IMR-90 (cell line): ENCODE data around the gene HCK. TPM values are rescaled to one million over a fixed set of nuclear protein-coding genes. Genes with fewer than 3 reads are reported as not detected.

Experiments
- ATAC-seq: fragments of 200-7000 bp; cut with Tn5 transposase; 2 replicates; pipeline ENCODE4 v1.9.1; 2020; ENCODE audit warnings: low read depth, mild to moderate bottlenecking, moderate library complexity
- BruUV-seq: library from RNA; stranded (reverse); fragments of 400-500 nt; replicated peaks from 2 replicates; lab custom pipeline; 2021; lab: Mats Ljungman, UMichigan
- CTCF ChIA-PET: fragments of 300-600 bp; formaldehyde crosslinking; extraction: SDS; loops from one replicate; lab custom pipeline; 2021; ENCODE audit warnings: antibody characterized with exemption; lab: Yijun Ruan, JAX
- POLR2A ChIA-PET: fragments of 300-600 bp; sonication (Branson Sonifier 250); formaldehyde crosslinking; loops from one replicate; lab custom pipeline; 2022; ENCODE audit warnings: antibody characterized with exemption; ENCODE audit not compliant: unreplicated experiment; lab: Charles Lee
- DNase-seq: peaks from one replicate; pipeline ENCODE4 v3.0.0; 2013
- H2AFZ ChIP-seq: replicated peaks from 2 replicates; pipeline ENCODE3; 2013; ENCODE audit warnings: low read length, mild to moderate bottlenecking; ENCODE audit not compliant: poor library complexity
- H2AK5ac ChIP-seq: 2 replicates; pipeline ENCODE4 v1.6.1; 2013; ENCODE audit warnings: low read depth, low read length, inconsistent platforms
- H2AK9ac ChIP-seq: replicated peaks from 2 replicates; pipeline ENCODE3; 2013; ENCODE audit warnings: mild to moderate bottlenecking, low read depth, low read length, moderate library complexity; ENCODE audit not compliant: poor library complexity
- H2BK120ac ChIP-seq: 2 replicates; pipeline ENCODE4 v1.6.1; 2013; ENCODE audit warnings: low read depth, low read length, inconsistent platforms
- H2BK15ac ChIP-seq: 3 replicates; pipeline ENCODE4 v1.6.1; 2013; ENCODE audit warnings: low read depth, low read length, inconsistent platforms
- H2BK20ac ChIP-seq: 2 replicates; pipeline ENCODE4 v1.6.1; 2013; ENCODE audit warnings: low read depth, mild to moderate bottlenecking, inconsistent platforms, low read length, moderate library complexity
- H2BK5ac ChIP-seq: 2 replicates; pipeline ENCODE4 v1.6.1; 2013; ENCODE audit warnings: mild to moderate bottlenecking, low read depth, low read length, inconsistent platforms; ENCODE audit not compliant: poor library complexity, severe bottlenecking
- H3K14ac ChIP-seq: replicated peaks from 2 replicates; pipeline ENCODE4 v1.6.1; 2013; ENCODE audit warnings: low read depth, low read length, inconsistent platforms
- H3K18ac ChIP-seq: 2 replicates; pipeline ENCODE4 v1.6.1; 2013; ENCODE audit warnings: low read depth, low read length, control low read depth
- H3K23ac ChIP-seq: 2 replicates; pipeline ENCODE4 v1.6.1; 2013; ENCODE audit warnings: low read depth, low read length, inconsistent platforms
- H3K27ac ChIP-seq: 2 replicates; pipeline ENCODE4 v1.5.1; 2013; ENCODE audit warnings: mild to moderate bottlenecking, control low read depth, low read length; ENCODE audit not compliant: insufficient read depth
- H3K27me3 ChIP-seq: 2 replicates; pipeline ENCODE4 v1.6.1; 2013; ENCODE audit warnings: low read length; ENCODE audit not compliant: control insufficient read depth, insufficient read depth
- H3K36me3 ChIP-seq: 2 replicates; pipeline ENCODE4 v1.6.1; 2013; ENCODE audit warnings: low read length, mixed read lengths; ENCODE audit not compliant: control insufficient read depth, insufficient read depth
- H3K4ac ChIP-seq: 2 replicates; pipeline ENCODE4 v1.6.1; 2013; ENCODE audit warnings: low read depth, low read length, inconsistent platforms
- H3K4me1 ChIP-seq: 2 replicates; pipeline ENCODE4 v1.6.1; 2013; ENCODE audit warnings: low read length, mixed read lengths; ENCODE audit not compliant: control insufficient read depth, insufficient read depth
- H3K4me2 ChIP-seq: 2 replicates; pipeline ENCODE4 v1.6.1; 2013; ENCODE audit warnings: low read depth, mild to moderate bottlenecking, control low read depth, low read length, moderate library complexity
- H3K4me3 ChIP-seq: 2 replicates; pipeline ENCODE4 v1.5.1; 2013; ENCODE audit warnings: low read depth, mild to moderate bottlenecking, control low read depth, low read length, moderate library complexity; ENCODE audit not compliant: insufficient read depth
- H3K56ac ChIP-seq: 2 replicates; pipeline ENCODE4 v1.6.1; 2013; ENCODE audit warnings: low read length, inconsistent platforms; ENCODE audit not compliant: insufficient read depth; ENCODE audit errors: extremely low read depth
- H3K79me1 ChIP-seq, 2 experiments: 2 replicates each; pipeline ENCODE4 v1.6.1; 2013; ENCODE audit warnings: low read length in 2 of 2, inconsistent platforms in 1 of 2, low read depth in 1 of 2
- H3K9ac ChIP-seq: 2 replicates; pipeline ENCODE4 v1.6.1; 2013; ENCODE audit warnings: low read depth, low read length, control low read depth
- H3K9me1 ChIP-seq: 2 replicates; pipeline ENCODE4 v1.6.1; 2013; ENCODE audit warnings: low read length, inconsistent platforms; ENCODE audit not compliant: insufficient read depth
- H3K9me3 ChIP-seq: 2 replicates; pipeline ENCODE4 v1.6.1; 2013; ENCODE audit warnings: low read length; ENCODE audit not compliant: control insufficient read depth, insufficient read depth
- H4K20me1 ChIP-seq: 2 replicates; pipeline ENCODE4 v1.6.1; 2013; ENCODE audit warnings: low read length, inconsistent platforms; ENCODE audit not compliant: insufficient read depth
- H4K5ac ChIP-seq: 2 replicates; pipeline ENCODE4 v1.6.1; 2013; ENCODE audit warnings: mild to moderate bottlenecking, low read depth, low read length, control low read depth
- H4K8ac ChIP-seq, 2 experiments: 2 replicates each; pipeline ENCODE4 v1.6.1; 2013; ENCODE audit warnings: low read depth in 2 of 2, low read length in 2 of 2, control low read depth in 1 of 2, inconsistent platforms in 1 of 2
- H4K91ac ChIP-seq: 2 replicates; pipeline ENCODE4 v1.6.1; 2013; ENCODE audit warnings: low read depth, low read length, inconsistent platforms; ENCODE audit not compliant: insufficient read depth
- BHLHE40 ChIP-seq: fragments of 150-350 bp; IDR thresholded peaks from 2 replicates; pipeline ENCODE4 v1.6.1; 2016; ENCODE audit warnings: mild to moderate bottlenecking, low read depth, low read length
- CHD1 ChIP-seq: IDR thresholded peaks from 2 replicates; pipeline ENCODE4 v1.6.1; 2012; ENCODE audit warnings: low read depth, low read length, improper control_type of control experiment
- FOS ChIP-seq: fragments of 150-350 bp; IDR thresholded peaks from 2 replicates; pipeline ENCODE4 v1.6.1; 2016; ENCODE audit warnings: low read depth, low read length
- MAFK ChIP-seq: IDR thresholded peaks from 2 replicates; pipeline ENCODE4 v1.6.1; 2012; ENCODE audit warnings: low read depth, low read length, improper control_type of control experiment
- MAZ ChIP-seq: IDR thresholded peaks from 2 replicates; pipeline ENCODE4 v1.6.1; 2012; ENCODE audit warnings: low read depth, mild to moderate bottlenecking, low read length, improper control_type of control experiment, moderate library complexity, borderline replicate concordance
- MXI1 ChIP-seq: IDR thresholded peaks from 2 replicates; pipeline ENCODE4 v1.6.1; 2012; ENCODE audit warnings: low read depth, mild to moderate bottlenecking, low read length, moderate library complexity, borderline replicate concordance
- POLR2A ChIP-seq: IDR thresholded peaks from 2 replicates; pipeline ENCODE4 v1.6.1; 2012; ENCODE audit warnings: mild to moderate bottlenecking, low read depth, low read length
- WGBS, 2 experiments: methylation state at CpG; one replicate each; pipeline versions ENCODE4 v1.1.5 to v1.1.7; 2013; ENCODE audit warnings: missing lambda C conversion rate in 2 of 2; ENCODE audit not compliant: insufficient read length in 1 of 2; ENCODE audit errors: extremely low coverage in 2 of 2; 5-methylcytosine and 5-hydroxymethylcytosine counted together
- dilution Hi-C: fragments of 300-500 bp; cut with HindIII; formaldehyde crosslinking; loops from one replicate; pipeline ENCODE4 v1.14.3; 2018; ENCODE audit warnings: low sequenced_read_pairs; ENCODE audit not compliant: unreplicated experiment
- in situ Hi-C: fragments of 300-500 bp; cut with MboI; formaldehyde crosslinking; loops from 3 replicates; pipeline ENCODE4 v1.14.3; 2019; ENCODE audit warnings: low sequenced_read_pairs, inconsistent platforms, mixed read lengths
- intact Hi-C: fragments of 100-400 bp; cut with micrococcal nuclease; formaldehyde crosslinking; loops from 2 replicates; pipeline ENCODE4 v1.10.0; 2022
- polyA plus RNA-seq, 3 experiments: library from polyadenylated mRNA; depleted of rRNA; stranded (reverse); fragments of >200 nt; gene quantifications; 2 replicates each; pipeline ENCODE4 v1.2.3, GENCODE V29; 2012; ENCODE audit warnings: low replicate concordance in 1 of 3
- total RNA-seq: library from RNA; depleted of rRNA; stranded (reverse); fragments of >200 nt; gene quantifications from 2 replicates; pipeline ENCODE4 v1.2.3, GENCODE V29; 2012
- TF ChIP-seq, protein P1 (sequence below): conservative IDR thresholded peaks from 2 replicates; pipeline ENCODE4 v1.5.1; 2012; ENCODE audit warnings: mild to moderate bottlenecking, low read depth, low read length, improper control_type of control experiment
- TF ChIP-seq, protein P2 (sequence below): fragments of 150-350 bp; IDR thresholded peaks from 2 replicates; pipeline ENCODE4 v1.6.1; 2017; ENCODE audit warnings: mild to moderate bottlenecking, antibody characterized with exemption, low read length, low read depth

HCK gene
- total and polyA plus RNA-seq, 2 of the 4 experiments (the other 2 are of a cell fraction) = not detected

DNA sequence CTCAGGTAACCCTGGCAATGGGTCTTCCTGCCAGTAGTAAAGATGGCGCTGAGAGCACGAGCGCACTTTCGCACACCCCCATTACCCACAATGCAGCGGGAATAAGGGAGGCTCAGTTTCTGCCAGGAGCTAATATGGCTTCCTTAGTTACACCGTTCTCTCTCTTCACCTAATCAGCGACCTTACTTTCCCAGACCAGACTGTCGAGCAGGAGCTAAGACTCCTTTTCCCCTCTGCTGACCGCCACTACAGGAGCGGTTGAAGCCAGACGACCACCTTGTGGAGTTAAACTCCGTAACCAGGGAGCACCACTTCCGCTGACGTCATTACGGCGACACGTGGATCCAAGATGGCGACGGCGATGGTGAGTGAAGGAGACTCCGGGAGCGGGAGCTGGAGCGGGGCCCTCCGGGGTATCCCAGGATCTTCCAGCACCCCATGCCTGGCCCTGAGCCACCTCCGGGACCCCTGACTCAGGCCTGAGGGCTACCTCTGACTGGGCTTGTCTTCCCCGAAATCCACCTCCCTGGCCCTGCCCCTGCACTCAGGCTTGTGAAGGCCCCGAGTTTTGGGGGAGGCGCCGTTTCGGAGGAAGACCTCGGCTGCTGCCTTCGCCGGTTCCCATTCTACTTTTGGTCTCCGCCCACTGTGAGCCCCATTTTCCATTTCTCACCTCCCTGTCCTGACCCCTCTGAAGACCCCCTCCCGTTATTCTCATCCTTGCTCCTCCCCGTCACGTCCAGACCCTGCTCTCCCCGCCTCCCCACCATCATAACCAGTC, 57.5 kb downstream of the HCK start, which contains the start of gene TM9SF4:
Gene TM9SF4 (plus strand): TSS at position 323 of the 781 bp plus-strand sequence. CDS start 27 bp downstream, at position 350.
- peak; percentile 94 for DNase-seq
- in situ Hi-C loops (no loop called here), dilution Hi-C loops (no loop called here), intact Hi-C loops (no loop called here)
- peak within 1 kb of the TSS; percentile 96 for H2AK5ac ChIP-seq
- H4K20me1 ChIP-seq = peaks cover 30% of the 10 kb centered on the region
- peak within 1 kb of the TSS; percentile 77 for H3K4me3 ChIP-seq
- peak within 1 kb of the TSS; percentile 97 for H2BK20ac ChIP-seq
- H3K36me3 ChIP-seq = no peaks in the 10 kb centered on the region
- peak within 1 kb of the TSS; percentile 99 for H4K91ac ChIP-seq
- TF ChIP-seq MAZ (peak; percentile 65; the same call in 1 of the 2 replicates), MXI1 (peak; percentile 58; the same call in 1 of the 2 replicates), BHLHE40 (peak; percentile 87), MAFK (0 out of 2 replicates have a peak, but pooled peaks have one; percentile 1), POLR2A (peak; percentile 95), CHD1 (peak; percentile 90), FOS (no peak)
- TF ChIP-seq, protein P1, sequence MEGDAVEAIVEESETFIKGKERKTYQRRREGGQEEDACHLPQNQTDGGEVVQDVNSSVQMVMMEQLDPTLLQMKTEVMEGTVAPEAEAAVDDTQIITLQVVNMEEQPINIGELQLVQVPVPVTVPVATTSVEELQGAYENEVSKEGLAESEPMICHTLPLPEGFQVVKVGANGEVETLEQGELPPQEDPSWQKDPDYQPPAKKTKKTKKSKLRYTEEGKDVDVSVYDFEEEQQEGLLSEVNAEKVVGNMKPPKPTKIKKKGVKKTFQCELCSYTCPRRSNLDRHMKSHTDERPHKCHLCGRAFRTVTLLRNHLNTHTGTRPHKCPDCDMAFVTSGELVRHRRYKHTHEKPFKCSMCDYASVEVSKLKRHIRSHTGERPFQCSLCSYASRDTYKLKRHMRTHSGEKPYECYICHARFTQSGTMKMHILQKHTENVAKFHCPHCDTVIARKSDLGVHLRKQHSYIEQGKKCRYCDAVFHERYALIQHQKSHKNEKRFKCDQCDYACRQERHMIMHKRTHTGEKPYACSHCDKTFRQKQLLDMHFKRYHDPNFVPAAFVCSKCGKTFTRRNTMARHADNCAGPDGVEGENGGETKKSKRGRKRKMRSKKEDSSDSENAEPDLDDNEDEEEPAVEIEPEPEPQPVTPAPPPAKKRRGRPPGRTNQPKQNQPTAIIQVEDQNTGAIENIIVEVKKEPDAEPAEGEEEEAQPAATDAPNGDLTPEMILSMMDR = no peak
- TF ChIP-seq, protein P2, sequence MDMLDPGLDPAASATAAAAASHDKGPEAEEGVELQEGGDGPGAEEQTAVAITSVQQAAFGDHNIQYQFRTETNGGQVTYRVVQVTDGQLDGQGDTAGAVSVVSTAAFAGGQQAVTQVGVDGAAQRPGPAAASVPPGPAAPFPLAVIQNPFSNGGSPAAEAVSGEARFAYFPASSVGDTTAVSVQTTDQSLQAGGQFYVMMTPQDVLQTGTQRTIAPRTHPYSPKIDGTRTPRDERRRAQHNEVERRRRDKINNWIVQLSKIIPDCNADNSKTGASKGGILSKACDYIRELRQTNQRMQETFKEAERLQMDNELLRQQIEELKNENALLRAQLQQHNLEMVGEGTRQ = peak; percentile 66; the same call in 1 of the 2 replicates
- H3K9ac ChIP-seq = peak within 1 kb of the TSS; percentile 100
- H3K14ac ChIP-seq = peak within 1 kb of the TSS; percentile 99
- peaks cover 2% of the 10 kb centered on the region; the same call in 1 of the 2 replicates for H3K27me3 ChIP-seq
- ChIA-PET POLR2A (no interaction called here), CTCF (no interaction called here)
- peak within 1 kb of the TSS; percentile 97 for H3K23ac ChIP-seq
- 0% methylated on average over 15 of the region's 38 CpGs; no CpG with 5 or more reads in 1 of the 2 experiments for WGBS, 2 experiments
- peak within 1 kb of the TSS; percentile 93 to 98 for H4K8ac ChIP-seq
- peak within 1 kb of the TSS; percentile 100 for H2AFZ ChIP-seq
- H3K4me2 ChIP-seq = peak within 1 kb of the TSS; percentile 97
- H2BK15ac ChIP-seq = peak within 1 kb of the TSS; percentile 98; the same call in 2 of the 3 replicates
- peak within 1 kb of the TSS; percentile 99 for H3K18ac ChIP-seq
- H3K79me1 ChIP-seq = peaks cover 21 to 47% of the 10 kb centered on the region in 2 experiments; a peak in 3 of 4 replicates
- H4K5ac ChIP-seq = peak within 1 kb of the TSS; percentile 100
- peak within 1 kb of the TSS; percentile 98 for H3K4ac ChIP-seq
- peak within 1 kb of the TSS; percentile 98 for H2BK120ac ChIP-seq
- peak within 1 kb of the TSS; percentile 97 for H2AK9ac ChIP-seq
- TSS peak; percentile 55 for BruUV-seq
- H3K9me3 ChIP-seq = no peaks in the 10 kb centered on the region
- H3K4me1 ChIP-seq = peaks cover 4% of the 10 kb centered on the region
- peak within 1 kb of the TSS; percentile 100 for H3K56ac ChIP-seq
- H3K9me1 ChIP-seq = peaks cover 9% of the 10 kb centered on the region
- H2BK5ac ChIP-seq = peak within 1 kb of the TSS; percentile 99
- peak within 1 kb of the TSS; percentile 99 for H3K27ac ChIP-seq
- peak; percentile 88 for ATAC-seq
